Measurements from ENCODE around the gene RBM42. TPM values are rescaled to one million over a fixed set of nuclear protein-coding genes. Genes with fewer than 3 reads are reported as not detected.
A peak's percentile ranks its signal among the peaks of the same experiment; 100 is the strongest.

RBM42 gene
- total RNA-seq, 2 donors from 2014 or later, result 51.3 to 54.2 TPM

GRCh38 chr19:35615036-35615435 lies 13.8 kb upstream of the RBM42 start:
- intact Hi-C loops (cut with DNase I), result no loop called here
- ATAC-seq (no peak), DNase-seq (no peak)

GRCh38 chr19:35618857-35619256 lies 10.0 kb upstream of the RBM42 start:
- DNase-seq (no peak), ATAC-seq (no peak)
- intact Hi-C loops (cut with DNase I), result no loop called here

- ATAC-seq (no peak), DNase-seq (no peak)
- intact Hi-C loops (cut with DNase I), result no loop called here
These were observed 9.4 kb upstream of the RBM42 start for GRCh38 chr19:35619290-35619923.

GRCh38 chr19:35620001-35620400 lies 8.8 kb upstream of the RBM42 start:
- intact Hi-C loops (cut with DNase I), result no loop called here
- DNase-seq (no peak), ATAC-seq (no peak)

GRCh38 chr19:35621708-35622107 lies 7.1 kb upstream of the RBM42 start:
- no peak for DNase-seq
- no peak for ATAC-seq
- intact Hi-C loops (cut with DNase I), result no loop called here

- DNase-seq (no peak), ATAC-seq (no peak)
- intact Hi-C loops (cut with DNase I), result no loop called here
These were observed 6.1 kb upstream of the RBM42 start for GRCh38 chr19:35622750-35623149.

- ATAC-seq (no peak), DNase-seq (no peak)
- intact Hi-C loops (cut with DNase I), result no loop called here
These were observed 5.4 kb upstream of the RBM42 start for GRCh38 chr19:35623327-35624010.

- ATAC-seq (no peak), DNase-seq (no peak)
- intact Hi-C loops (cut with DNase I), result no loop called here
These were observed 622 bp upstream of the RBM42 start for GRCh38 chr19:35628264-35628564.

- no peak for ATAC-seq
- DNase-seq, result no peak
- intact Hi-C loops (cut with DNase I), result no loop called here
These were observed 447 bp downstream of the RBM42 start for GRCh38 chr19:35629332-35629633.

- no peak for ATAC-seq
These were observed 5.0 kb downstream of the RBM42 start for GRCh38 chr19:35633727-35634440.

GRCh38 chr19:35636651-35637050 lies 7.8 kb downstream of the RBM42 start:
- no peak for DNase-seq
- intact Hi-C loops (cut with DNase I), result no loop called here
- ATAC-seq, result no peak

More at GRCh38 chr19:35633727-35634440, 5.0 kb downstream of the RBM42 start:
- DNase-seq, result no peak
- intact Hi-C loops (cut with DNase I), result no loop called here

- no peak for ATAC-seq
- intact Hi-C loops (cut with DNase I), result no loop called here
- no peak for DNase-seq
These were observed 8.3 kb downstream of the RBM42 start for GRCh38 chr19:35637165-35637564.

- ATAC-seq (no peak), DNase-seq (no peak)
- intact Hi-C loops (cut with DNase I), result no loop called here
These were observed 10.4 kb downstream of the RBM42 start for GRCh38 chr19:35639321-35639639.

- DNase-seq, result no peak
- ATAC-seq, result no peak
These were observed 11.0 kb downstream of the RBM42 start for GRCh38 chr19:35639863-35640262.

GRCh38 chr19:35641515-35642151 lies 12.8 kb downstream of the RBM42 start, which contains the start of gene ETV2:
TSS of gene ETV2 (plus strand) at chr19:35641745. CDS start at chr19:35642461, 716 bp downstream.
- ATAC-seq, result no peak
- intact Hi-C loops (cut with DNase I), result no loop called here
- peak; percentile 67 for DNase-seq

More at GRCh38 chr19:35639863-35640262, 11.0 kb downstream of the RBM42 start:
- intact Hi-C loops (cut with DNase I), result no loop called here

GRCh38 chr19:35642312-35642711 lies 13.5 kb downstream of the RBM42 start:
- no peak for DNase-seq
- no peak for ATAC-seq
- intact Hi-C loops (cut with DNase I), result no loop called here

- ATAC-seq (no peak), DNase-seq (no peak)
- intact Hi-C loops (cut with DNase I), result no loop called here
These were observed 14.0 kb downstream of the RBM42 start for GRCh38 chr19:35642798-35643254.

- intact Hi-C loops (cut with DNase I), result no loop called here
- ATAC-seq (peak; percentile 61 to 74), DNase-seq (peak; percentile 83)
These were observed 14.7 kb downstream of the RBM42 start for GRCh38 chr19:35643255-35644205.

Data from left cardiac atrium (tissue), 4 donors.